Pulmonary artery endothelial cell (primary cell): ENCODE results near the gene ZNF148. TPM values are rescaled to one million over a fixed set of nuclear protein-coding genes. Genes with fewer than 3 reads are reported as not detected.
A peak's percentile ranks its signal among the peaks of the same experiment; 100 is the strongest.
"Not testable (repeated sequence)": the region's sequence is repeated elsewhere in the genome, so short reads cannot be mapped to it uniquely, and the experiment has no call there.

ENCODE experiments used
- DNase-seq: peaks from one replicate; pipeline ENCODE4 v3.0.0-alpha.2; 2011; ENCODE audit warnings: low read depth, low spot score
- total RNA-seq: library from RNA; depleted of rRNA; stranded (reverse); fragments of >200 nt; gene quantifications from 2 replicates; pipeline ENCODE4 v1.2.3, GENCODE V29; 2014

The ZNF148 gene, protein sequence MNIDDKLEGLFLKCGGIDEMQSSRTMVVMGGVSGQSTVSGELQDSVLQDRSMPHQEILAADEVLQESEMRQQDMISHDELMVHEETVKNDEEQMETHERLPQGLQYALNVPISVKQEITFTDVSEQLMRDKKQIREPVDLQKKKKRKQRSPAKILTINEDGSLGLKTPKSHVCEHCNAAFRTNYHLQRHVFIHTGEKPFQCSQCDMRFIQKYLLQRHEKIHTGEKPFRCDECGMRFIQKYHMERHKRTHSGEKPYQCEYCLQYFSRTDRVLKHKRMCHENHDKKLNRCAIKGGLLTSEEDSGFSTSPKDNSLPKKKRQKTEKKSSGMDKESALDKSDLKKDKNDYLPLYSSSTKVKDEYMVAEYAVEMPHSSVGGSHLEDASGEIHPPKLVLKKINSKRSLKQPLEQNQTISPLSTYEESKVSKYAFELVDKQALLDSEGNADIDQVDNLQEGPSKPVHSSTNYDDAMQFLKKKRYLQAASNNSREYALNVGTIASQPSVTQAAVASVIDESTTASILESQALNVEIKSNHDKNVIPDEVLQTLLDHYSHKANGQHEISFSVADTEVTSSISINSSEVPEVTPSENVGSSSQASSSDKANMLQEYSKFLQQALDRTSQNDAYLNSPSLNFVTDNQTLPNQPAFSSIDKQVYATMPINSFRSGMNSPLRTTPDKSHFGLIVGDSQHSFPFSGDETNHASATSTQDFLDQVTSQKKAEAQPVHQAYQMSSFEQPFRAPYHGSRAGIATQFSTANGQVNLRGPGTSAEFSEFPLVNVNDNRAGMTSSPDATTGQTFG
- total RNA-seq, result 24.1 and 36.6 TPM in 2 replicates

DNA sequence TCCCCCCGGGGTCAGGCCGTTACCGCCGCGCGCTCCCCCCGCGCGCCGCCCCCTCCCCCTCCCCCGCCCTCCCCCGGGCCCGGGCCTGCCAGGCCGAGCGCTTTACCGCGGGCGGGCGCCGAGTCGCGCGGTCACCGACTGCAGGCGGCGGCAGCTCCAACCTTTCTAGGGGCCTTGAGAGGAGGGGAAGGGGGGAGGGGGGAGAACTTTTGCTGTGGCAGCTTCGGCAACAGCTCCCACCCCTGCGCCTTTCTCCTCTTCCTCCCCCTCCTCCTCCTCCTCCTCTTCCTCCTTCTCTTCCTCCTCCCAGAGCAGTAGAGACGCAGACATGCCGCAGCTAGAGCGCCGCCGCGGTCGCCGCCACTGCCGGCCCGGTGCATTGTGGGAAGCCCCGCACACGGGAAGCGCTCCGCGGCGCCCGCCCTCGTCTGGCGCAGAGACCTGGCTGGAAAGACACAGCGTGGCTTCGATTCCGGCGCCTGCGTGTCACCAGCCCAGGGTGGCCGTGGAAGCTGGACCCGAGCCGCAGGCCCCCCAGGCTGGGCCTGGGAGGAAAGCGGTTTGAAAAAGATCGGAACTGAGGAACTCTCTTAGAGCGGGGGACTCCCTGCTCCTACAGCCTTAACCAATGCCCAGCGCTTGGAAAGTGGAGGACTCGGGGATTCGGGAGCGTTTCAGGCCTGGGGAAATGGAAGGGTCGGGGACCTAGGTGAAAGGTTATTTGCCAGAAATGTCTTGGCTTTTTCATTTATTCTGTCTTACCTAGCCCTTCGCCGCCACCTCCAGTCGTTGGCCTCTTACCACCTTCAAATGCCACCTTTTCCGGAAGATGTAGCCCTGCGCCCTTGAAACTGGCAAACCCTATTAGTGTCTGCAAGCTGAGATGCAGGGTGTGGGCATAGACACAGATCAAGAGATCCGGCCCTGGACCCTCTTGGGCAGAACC, at the start of gene ZNF148:
ZNF148 (minus strand) TSS at position 330 of the 946 bp plus-strand sequence. CDS start 61,685 bp downstream, outside the sequence.
- DNase-seq, result peak; percentile 56

- DNase-seq, result no peak
Observed at GRCh38 chr3:125418306-125418705, 43.2 kb upstream of the ZNF148 start.

- no peak for DNase-seq
Observed at GRCh38 chr3:125416235-125416634, 41.1 kb upstream of the ZNF148 start.

DNA sequence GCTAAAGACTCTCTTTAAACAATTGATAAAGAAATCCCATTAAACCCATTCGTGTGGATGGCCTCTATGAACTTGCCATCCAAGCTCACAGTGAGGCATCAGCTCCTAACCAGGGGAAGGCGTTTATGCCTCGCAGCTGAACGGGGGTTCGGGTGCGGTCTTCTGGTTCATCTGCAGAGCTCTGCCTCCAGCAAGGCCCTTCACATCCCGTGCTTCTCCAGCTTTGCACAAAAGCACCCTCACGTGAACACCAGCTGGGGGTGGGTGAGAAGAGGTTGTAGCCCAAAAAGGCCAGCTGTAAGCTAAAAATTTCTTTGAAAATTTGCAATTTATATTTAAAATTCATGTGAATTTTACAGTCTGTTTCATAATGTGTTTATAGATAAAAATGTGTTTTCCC, 39.5 kb upstream of the ZNF148 start:
- DNase-seq, result no peak

DNA sequence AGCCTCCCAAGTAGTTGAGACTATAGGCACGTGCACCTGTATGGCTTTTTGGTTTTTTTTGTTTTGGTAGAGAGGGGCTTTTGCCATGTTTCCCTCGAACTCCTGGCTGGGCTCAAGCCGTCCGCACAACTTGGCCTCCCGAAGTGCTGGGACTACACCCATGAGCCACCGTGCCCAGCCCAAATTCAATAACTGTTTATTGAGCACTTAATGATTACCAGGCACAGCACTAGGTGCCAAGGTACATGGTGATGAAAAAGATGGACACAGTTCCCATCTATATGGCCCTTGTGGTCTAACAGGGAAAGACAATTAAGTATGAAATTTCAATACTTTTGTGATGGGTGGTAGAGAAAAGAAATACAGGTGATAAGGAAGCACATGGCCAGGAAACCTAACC, 35.8 kb upstream of the ZNF148 start:
- no peak for DNase-seq

GRCh38 chr3:125406070-125406469, 30.9 kb upstream of the ZNF148 start:
- DNase-seq, result no peak

- not testable (repeated sequence) for DNase-seq
Observed at GRCh38 chr3:125405515-125405914, 30.4 kb upstream of the ZNF148 start.

DNA sequence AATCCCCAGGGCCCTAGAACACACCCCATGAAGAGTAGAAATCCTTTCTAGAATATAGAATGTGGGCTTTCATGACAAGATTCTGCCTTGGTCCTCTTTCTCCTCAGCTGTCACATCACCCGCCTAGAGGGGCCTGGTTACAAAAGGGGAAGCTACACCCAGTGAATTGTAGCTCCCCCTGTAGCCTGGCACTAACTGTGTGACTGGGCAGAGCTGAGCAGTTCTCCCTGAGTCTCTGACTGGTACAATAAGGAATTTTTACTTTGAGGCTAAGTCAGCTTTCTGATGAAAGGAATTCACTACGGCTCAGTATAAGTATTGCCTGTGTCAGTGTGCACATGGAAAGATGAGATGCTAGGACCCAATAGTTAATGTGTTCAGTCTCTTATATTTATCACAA, 28.7 kb upstream of the ZNF148 start:
- DNase-seq, result no peak

DNA sequence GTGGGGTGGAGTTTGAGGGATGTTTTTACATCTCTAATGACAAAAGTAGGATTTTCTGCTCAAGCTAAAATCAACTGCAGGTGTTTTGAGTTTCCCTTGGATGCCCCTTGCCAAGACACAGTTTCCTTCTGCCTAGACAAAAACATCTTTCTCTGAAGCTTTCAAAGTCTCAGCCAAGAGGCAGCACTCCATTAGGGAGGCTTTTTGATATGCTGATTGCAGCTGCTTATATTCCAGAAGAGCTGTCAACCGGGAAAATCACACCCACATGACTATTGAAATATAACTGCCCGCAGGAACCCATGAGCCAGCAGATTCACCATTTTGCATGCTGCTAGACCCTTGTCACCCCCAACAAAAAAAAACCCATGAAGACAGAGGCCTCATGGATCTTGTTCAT, 27.5 kb upstream of the ZNF148 start:
- no peak for DNase-seq

GRCh38 chr3:125401402-125401801, 26.3 kb upstream of the ZNF148 start:
- DNase-seq, result no peak

GRCh38 chr3:125398952-125399351, 23.8 kb upstream of the ZNF148 start:
- no peak for DNase-seq

DNA sequence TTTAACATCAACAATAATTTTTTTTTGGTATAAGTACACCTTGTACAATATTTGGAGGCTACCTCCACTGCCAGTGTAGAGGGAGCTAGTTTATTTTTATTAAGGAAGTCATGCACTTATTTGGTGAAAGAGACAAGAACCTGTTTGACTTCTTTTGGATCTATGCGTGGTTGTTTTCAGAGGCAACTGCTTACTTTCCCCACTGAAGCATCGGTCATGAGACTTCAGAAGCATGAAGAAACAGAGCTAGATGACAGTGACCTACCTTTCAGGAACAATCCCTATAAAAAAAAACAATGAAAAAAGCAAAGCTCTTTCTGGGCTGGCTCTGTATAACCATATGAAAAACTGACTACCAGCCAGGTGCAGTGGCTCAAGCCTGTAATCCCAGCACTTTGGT, 20.0 kb upstream of the ZNF148 start:
- no peak for DNase-seq

DNA sequence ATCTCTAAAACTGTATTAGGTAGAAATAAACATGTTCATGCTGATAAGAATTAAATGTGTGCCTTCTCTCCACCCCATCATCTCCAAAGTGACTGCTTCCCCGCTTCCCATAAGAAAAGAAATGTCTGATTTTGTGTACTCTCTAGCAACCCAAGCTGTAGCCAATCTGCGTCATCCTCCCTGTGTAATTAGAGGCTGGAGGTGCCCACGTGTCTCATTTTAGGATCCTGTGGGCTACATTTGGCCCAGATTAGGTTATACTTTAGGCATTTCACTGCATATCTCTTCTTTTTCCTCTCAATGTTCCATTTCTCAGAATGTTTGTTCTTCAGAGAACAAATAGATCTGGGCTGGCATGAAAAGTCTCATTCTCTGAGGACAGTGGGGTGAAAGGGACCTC, 19.3 kb upstream of the ZNF148 start:
- DNase-seq, result no peak

DNA sequence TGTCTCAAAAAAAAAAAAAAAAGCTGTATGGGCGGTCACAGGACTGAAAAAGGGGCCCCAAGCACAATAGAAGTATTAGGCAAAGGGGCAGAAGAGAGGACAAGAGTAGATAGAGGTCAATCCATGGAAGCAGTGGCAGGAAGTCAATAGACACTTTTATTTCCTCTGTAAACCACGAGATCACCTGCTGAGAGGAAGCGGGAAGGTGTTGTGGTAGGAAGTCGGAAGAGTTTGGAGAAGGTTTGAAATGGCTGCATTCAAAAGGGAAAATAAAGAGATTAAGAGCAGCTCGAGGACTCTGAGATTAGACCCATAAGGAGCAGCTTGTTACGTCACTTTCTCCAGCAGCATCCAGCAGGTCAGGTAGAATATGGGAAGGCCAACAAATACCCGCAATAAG, 14.2 kb upstream of the ZNF148 start:
- DNase-seq, result no peak

GRCh38 chr3:125388369-125388768, 13.2 kb upstream of the ZNF148 start:
- DNase-seq, result not testable (repeated sequence)

DNA sequence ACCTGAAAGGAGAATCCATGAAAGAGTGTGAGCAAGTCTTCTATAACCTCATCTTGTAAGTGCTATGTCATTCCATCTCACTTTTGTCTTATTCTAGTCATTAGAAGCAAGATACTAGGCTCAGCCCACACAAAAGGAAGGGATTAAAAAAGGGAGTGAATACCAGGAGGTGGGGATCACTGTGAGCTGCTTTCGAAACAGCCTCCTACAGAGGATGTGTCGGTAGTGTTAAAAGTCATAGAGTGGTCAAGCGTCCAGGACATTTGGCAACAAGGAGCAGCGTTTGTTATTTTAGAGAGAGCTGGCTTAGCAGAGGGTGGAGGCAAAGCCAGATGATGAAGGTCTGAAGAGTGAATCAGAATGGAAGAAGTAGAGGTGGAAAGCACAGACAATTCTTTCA, 11.7 kb upstream of the ZNF148 start:
- no peak for DNase-seq

- DNase-seq, result no peak
Observed at GRCh38 chr3:125383744-125384143, 8.6 kb upstream of the ZNF148 start.

GRCh38 chr3:125382298-125382697, 7.2 kb upstream of the ZNF148 start:
- no peak for DNase-seq

DNA sequence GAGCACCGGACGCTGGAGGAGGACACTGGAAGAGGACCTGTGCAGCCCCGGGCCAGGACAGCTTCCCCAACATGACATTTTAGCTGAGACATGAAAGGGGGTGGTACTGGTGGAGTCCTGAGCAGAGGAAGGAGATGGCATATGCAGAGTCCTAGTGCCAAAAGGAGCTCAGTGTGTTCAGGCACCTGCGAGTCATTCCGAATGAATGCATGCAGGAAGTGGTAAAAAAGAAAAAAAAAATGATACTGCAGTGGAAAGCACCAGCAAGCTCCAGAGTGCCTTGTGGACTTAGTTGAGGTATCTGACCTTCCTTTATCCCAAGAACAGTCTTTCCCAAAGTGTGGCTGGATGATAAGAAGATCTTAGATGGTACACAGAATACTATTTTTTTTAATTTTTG, 6.6 kb upstream of the ZNF148 start:
- DNase-seq, result no peak

- no peak for DNase-seq
Observed at GRCh38 chr3:125381314-125381713, 6.2 kb upstream of the ZNF148 start.

DNA sequence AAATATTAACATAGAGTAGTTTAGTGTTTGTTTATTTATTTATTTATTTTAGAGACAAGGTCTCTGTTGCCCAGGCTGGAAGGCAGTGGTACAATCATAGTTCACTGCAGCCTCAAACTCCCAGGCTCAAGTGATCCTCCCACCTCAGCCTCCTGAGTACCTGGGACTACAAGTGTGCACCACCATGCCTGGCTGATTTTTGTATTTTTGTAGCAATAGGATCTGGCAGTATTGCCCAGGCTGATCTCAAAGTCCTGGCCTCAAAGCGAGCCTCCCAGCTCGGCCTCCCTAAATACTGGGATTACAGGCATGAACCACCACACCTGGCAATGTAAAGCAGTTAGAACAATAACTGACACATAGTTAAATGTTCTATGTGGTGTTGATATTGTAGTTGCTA, 4.4 kb upstream of the ZNF148 start:
- no peak for DNase-seq

GRCh38 chr3:125378762-125379161, 3.6 kb upstream of the ZNF148 start:
- no peak for DNase-seq
